K562 (cell line): ENCODE measurements around the gene RCOR3. TPM values are rescaled to one million over a fixed set of nuclear protein-coding genes. Genes with fewer than 3 reads are reported as not detected.
A peak's percentile ranks its signal among the peaks of the same experiment; 100 is the strongest.

Experiments used
- ASH1L ChIP-seq: fragments of 450-650 bp; IDR thresholded peaks from 2 replicates; pipeline ENCODE4 v1.6.1; 2018; ENCODE audit warnings: borderline replicate concordance, mild to moderate bottlenecking, low read depth; ENCODE audit not compliant: partially characterized antibody
- BCLAF1 ChIP-seq, 2 experiments: fragments of 450-650 bp in 1 of 2; IDR thresholded peaks; 2 replicates each; pipeline ENCODE4 v1.6.1; 2011 to 2017; ENCODE audit warnings: low read depth in 2 of 2, antibody characterized with exemption in 1 of 2, borderline replicate concordance in 1 of 2, low read length in 1 of 2, mild to moderate bottlenecking in 1 of 2, mixed read lengths in 1 of 2; ENCODE audit not compliant: control insufficient read depth in 1 of 2
- BHLHE40 ChIP-seq: IDR thresholded peaks from 2 replicates; pipeline ENCODE4 v1.6.1; 2011; ENCODE audit warnings: low read length, improper control_type of control experiment
- CBX3 ChIP-seq, 2 experiments: IDR thresholded peaks; 1 replicate in 1 of 2; 2 replicates in 1 of 2; pipeline ENCODE4 v1.6.1; 2012; ENCODE audit warnings: inconsistent platforms in 2 of 2, low read length in 2 of 2, borderline replicate concordance in 1 of 2, control low read depth in 1 of 2
- ELF2 ChIP-seq: fragments of 250-450 bp; sonication (Bioruptor Pico); IDR thresholded peaks from 2 replicates; pipeline ENCODE4 v1.5.0; 2021; ENCODE audit warnings: mild to moderate bottlenecking
- HDAC2 ChIP-seq: fragments of 450-650 bp; IDR thresholded peaks from 2 replicates; pipeline ENCODE4 v1.6.1; 2016; ENCODE audit warnings: mild to moderate bottlenecking
- JUNB ChIP-seq: fragments of 450-650 bp; formaldehyde crosslinking; conservative IDR thresholded peaks from 2 replicates; pipeline ENCODE4 v1.4.0; 2020; ENCODE audit warnings: mild to moderate bottlenecking
- MAFF ChIP-seq: IDR thresholded peaks from 2 replicates; pipeline ENCODE4 v1.6.1; 2012; ENCODE audit warnings: low read length, improper control_type of control experiment
- MAFG ChIP-seq: fragments of 450-650 bp; conservative IDR thresholded peaks from 2 replicates; pipeline ENCODE4 v1.6.1; 2016; ENCODE audit warnings: missing genetic modification characterization, missing compliant biosample characterization
- NCOR1 ChIP-seq: fragments of 450-650 bp; IDR thresholded peaks from 2 replicates; pipeline ENCODE4 v1.6.1; 2016; ENCODE audit warnings: mild to moderate bottlenecking, moderate library complexity
- RAD51 ChIP-seq: fragments of 450-650 bp; IDR thresholded peaks from 2 replicates; pipeline ENCODE4 v1.7.1; 2016; ENCODE audit warnings: low read depth, mild to moderate bottlenecking, borderline replicate concordance
- SMAD4 ChIP-seq: fragments of 250-450 bp; sonication (Bioruptor Pico); conservative IDR thresholded peaks from 2 replicates; pipeline ENCODE4 v1.8.0; 2021; ENCODE audit warnings: inconsistent platforms, mild to moderate bottlenecking, moderate library complexity
- SPI1 ChIP-seq: IDR thresholded peaks from 2 replicates; pipeline ENCODE4 v1.6.1; 2011; ENCODE audit warnings: low read depth, low read length, control low read depth, borderline replicate concordance
- TRIM25 ChIP-seq: fragments of 450-650 bp; IDR thresholded peaks from 2 replicates; pipeline ENCODE4 v1.7.0; 2016; ENCODE audit warnings: borderline replicate concordance
- U2AF1 ChIP-seq: fragments of 200-400 bp; formaldehyde crosslinking; optimal IDR thresholded peaks from 2 replicates; pipeline ENCODE3; 2017; ENCODE audit warnings: mild to moderate bottlenecking, low read depth, low read length, moderate library complexity
- ZBTB9 ChIP-seq: fragments of 450-650 bp; formaldehyde crosslinking; IDR thresholded peaks from 2 replicates; pipeline ENCODE4 v1.4.0; 2020; ENCODE audit warnings: mild to moderate bottlenecking, moderate library complexity
- ZNF12 ChIP-seq: sonication (generic); formaldehyde crosslinking; IDR thresholded peaks from 2 replicates; pipeline ENCODE4 v1.4.0; 2020; ENCODE audit warnings: mild to moderate bottlenecking, missing genetic modification reagents
- ZNF232 ChIP-seq: sonication (generic); formaldehyde crosslinking; IDR thresholded peaks from 2 replicates; pipeline ENCODE4 v1.8.0; 2022; ENCODE audit warnings: mild to moderate bottlenecking, missing genetic modification reagents
- ZNF75A ChIP-seq: fragments of 450-650 bp; formaldehyde crosslinking; IDR thresholded peaks from 2 replicates; pipeline ENCODE4 v1.4.0; 2020; ENCODE audit warnings: mild to moderate bottlenecking
- polyA plus RNA-seq, 8 experiments: library from polyadenylated mRNA; depleted of rRNA in 4 of 8; stranded (reverse) in 5 of 8; unstranded in 3 of 8; fragments of >200 nt; fragmentation: Nextera tagmentation in 2 of 8; fragmentation: Illumina TruSeq in 1 of 8; extraction: Ambion mirVana in 2 of 8; extraction: Trizol in 1 of 8; gene quantifications; 2 replicates each; pipeline versions ENCODE4 v1.2.1 to v1.2.3, GENCODE V29; 2011 to 2014; ENCODE audit warnings: inconsistent platforms in 1 of 8, missing spikeins in 1 of 8
- total RNA-seq, 7 experiments: library from RNA; depleted of rRNA in 6 of 7; stranded (reverse); fragments of >200 nt in 6 of 7; fragmentation: Illumina TruSeq in 2 of 7; extraction: Trizol in 2 of 7; gene quantifications; 2 replicates each; pipeline versions ENCODE4 v1.2.1 to v1.2.3, GENCODE V29; 2011 to 2021; ENCODE audit warnings: low replicate concordance in 1 of 7

The RCOR3 gene
- total and polyA plus RNA-seq, 9 of the 15 experiments (the other 6 are each of a cell fraction or from before 2014, with no cell fraction given) = 9.7 to 42.7 (median 29.5) TPM

- TF ChIP-seq BCLAF1 (IDR thresholded peaks at IDR 0.05; ENCODE audit: borderline replicate concordance in 1 of 2, control insufficient read depth in 1 of 2, low read depth in 2 of 2, low read length in 1 of 2) (no peak), MAFG (peak; percentile 68; the same call in 1 of the 2 replicates), BHLHE40 (no peak), ZBTB9 (CRISPR knock-in tag) (no peak), ELF2 (no peak), HDAC2 (no peak), U2AF1 (no peak), MAFF (peak; percentile 69), NCOR1 (no peak), ZNF75A (CRISPR knock-in tag) (no peak), JUNB (CRISPR knock-in tag) (no peak), ZNF232 (no peak), CBX3 (IDR thresholded peaks at IDR 0.05; ENCODE audit: borderline replicate concordance in 1 of 2, low read length in 2 of 2) (no peak), ASH1L (no peak), RAD51 (no peak), SPI1 (no peak), TRIM25 (no peak), SMAD4 (CRISPR knock-in tag) (0 out of 2 replicates have a peak, but pooled peaks have one; percentile 17), ZNF12 (no peak)
These were observed 93.3 kb downstream of the RCOR3 start (continued) for GRCh38 chr1:211352465-211352864.
